Kidney (tissue), 14 donors: Measurements from ENCODE around the gene FREM1. TPM values are rescaled to one million over a fixed set of nuclear protein-coding genes. Genes with fewer than 3 reads are reported as not detected.

ENCODE experiments used
- DNase-seq, 5 donors: peaks; one replicate each; pipeline ENCODE4 v3.0.0-alpha.2; 2013 to 2020
- FAIRE-seq: peaks from 2 replicates; lab custom pipeline; 2012; peaks lifted over from hg19 to GRCh38; lab: Jason Lieb, UNC
- H3K27ac ChIP-seq, 2 donors: one replicate each; pipeline ENCODE4 v1.7.0; 2013; ENCODE audit warnings: low read depth in 2 of 2, low read length in 2 of 2, inconsistent platforms in 1 of 2
- H3K27me3 ChIP-seq: one replicate; pipeline ENCODE4 v1.7.1; 2013; ENCODE audit warnings: low read length, inconsistent platforms; ENCODE audit not compliant: control insufficient read depth, insufficient read depth
- H3K36me3 ChIP-seq, 3 donors: one replicate each; pipeline versions ENCODE4 v1.7.0 to v1.7.1; 2013; ENCODE audit warnings: low read length in 3 of 3, control low read depth in 1 of 3, inconsistent platforms in 1 of 3; ENCODE audit not compliant: insufficient read depth in 3 of 3, control insufficient read depth in 2 of 3
- H3K4me1 ChIP-seq, 3 donors: one replicate each; pipeline versions ENCODE4 v1.7.0 to v1.7.1; 2013; ENCODE audit warnings: low read length in 3 of 3, inconsistent platforms in 1 of 3, low read depth in 1 of 3; ENCODE audit not compliant: control insufficient read depth in 2 of 3, insufficient read depth in 2 of 3
- H3K4me3 ChIP-seq, 3 donors: one replicate each; pipeline versions ENCODE4 v1.7.0 to v1.8.1; 2013; ENCODE audit warnings: low read length in 3 of 3, control low read depth in 1 of 3, inconsistent platforms in 1 of 3
- H3K9ac ChIP-seq, 3 donors: one replicate each; pipeline versions ENCODE4 v1.7.0 to v1.7.1; 2013; ENCODE audit warnings: low read length in 3 of 3, control low read depth in 1 of 3, inconsistent platforms in 1 of 3
- H3K9me3 ChIP-seq, 3 donors: one replicate each; pipeline versions ENCODE4 v1.7.0 to v1.7.1; 2013; ENCODE audit warnings: low read length in 3 of 3, control low read depth in 1 of 3, inconsistent platforms in 1 of 3; ENCODE audit not compliant: control insufficient read depth in 2 of 3, insufficient read depth in 1 of 3
- intact Hi-C: fragments of 100-400 bp; cut with DNase I; formaldehyde crosslinking; loops from one replicate; pipeline ENCODE4 v1.11.1; 2022
- polyA plus RNA-seq: library from polyadenylated mRNA; stranded (reverse); fragments of 350-450 nt; fragmentation: Illumina TruSeq; extraction: RNeasy Lipid Tissue Mini Kit (QIAGEN cat#74804); gene quantifications from one replicate; pipeline ENCODE4 v1.2.3, GENCODE V29; 2014; ENCODE audit warnings: low read depth, low replicate concordance; ENCODE audit not compliant: insufficient read depth
- total RNA-seq: library from RNA; stranded (reverse); fragmentation: NEBNext Ultra II Directional; extraction: Animal tissue kit (Norgen Biotek cat#: 25700); gene quantifications from one replicate; pipeline ENCODE4 v1.2.1, GENCODE V29; 2021
- TF ChIP-seq, protein P1 (sequence below): IDR thresholded peaks from 3 replicates; pipeline ENCODE4 v1.5.1; 2012; ENCODE audit warnings: mild to moderate bottlenecking, moderate library complexity, borderline replicate concordance; ENCODE audit not compliant: insufficient read depth; ENCODE audit errors: extremely low read depth
- donor health status: control.
- donor health status: control.
- donor health status: control.
- donor health status: control.
- donor health status: control.
- donor health status: DM: yes; HTN: yes; CAD: no.
- donor health status: Normal renal cell carcinoma (clear cell type).

The FREM1 gene
- total and polyA plus RNA-seq, 2 donors from 2014 or later: 8.3 to 17.0 TPM

DNA sequence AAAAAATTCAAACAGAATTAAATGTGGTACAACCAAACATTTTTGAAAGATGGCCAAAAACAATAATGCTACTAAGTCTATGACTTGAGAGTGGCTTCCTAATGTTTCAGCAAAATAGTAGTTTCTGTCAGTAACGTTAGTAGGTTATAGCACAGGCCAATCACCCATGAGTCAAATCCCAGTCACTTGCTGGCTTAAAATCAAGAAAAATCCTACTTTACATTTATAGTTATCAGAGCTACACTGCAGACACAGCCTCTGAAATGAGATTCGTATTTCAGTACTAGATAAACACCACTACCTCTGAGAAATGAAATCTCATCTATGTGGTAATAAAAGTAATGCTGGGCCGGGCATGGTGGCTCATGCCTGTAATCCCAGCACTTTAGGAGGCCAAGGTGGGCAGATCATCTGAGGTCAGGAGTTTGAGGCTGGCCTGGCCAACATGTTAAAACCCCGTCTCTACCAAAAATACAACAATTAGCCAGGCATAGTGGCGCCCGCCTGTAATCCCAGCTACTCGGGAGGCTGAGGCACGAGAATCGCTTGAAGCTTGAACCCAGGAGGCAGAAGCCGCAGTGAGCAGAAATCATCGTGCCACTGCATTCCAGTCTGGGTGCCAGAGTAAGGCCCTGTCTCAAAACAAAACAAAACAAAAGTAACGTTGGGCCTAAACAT lies 223.0 kb downstream of the FREM1 start:
- Histone ChIP-seq H3K4me1 (peaks cover 0 to 5% (median 0%) of the 10 kb centered on the region in 3 donors), H3K27me3 (no peaks in the 10 kb centered on the region), H3K9me3 (no peaks in the 10 kb centered on the region), H3K4me3 (no peak overlapping the region), H3K36me3 (peaks cover 0 to 7% (median 5%) of the 10 kb centered on the region in 3 donors), H3K27ac (no peak overlapping the region), H3K9ac (no peak overlapping the region)
- DNase-seq (no peak), FAIRE-seq (no peak)
- TF ChIP-seq, protein P1, sequence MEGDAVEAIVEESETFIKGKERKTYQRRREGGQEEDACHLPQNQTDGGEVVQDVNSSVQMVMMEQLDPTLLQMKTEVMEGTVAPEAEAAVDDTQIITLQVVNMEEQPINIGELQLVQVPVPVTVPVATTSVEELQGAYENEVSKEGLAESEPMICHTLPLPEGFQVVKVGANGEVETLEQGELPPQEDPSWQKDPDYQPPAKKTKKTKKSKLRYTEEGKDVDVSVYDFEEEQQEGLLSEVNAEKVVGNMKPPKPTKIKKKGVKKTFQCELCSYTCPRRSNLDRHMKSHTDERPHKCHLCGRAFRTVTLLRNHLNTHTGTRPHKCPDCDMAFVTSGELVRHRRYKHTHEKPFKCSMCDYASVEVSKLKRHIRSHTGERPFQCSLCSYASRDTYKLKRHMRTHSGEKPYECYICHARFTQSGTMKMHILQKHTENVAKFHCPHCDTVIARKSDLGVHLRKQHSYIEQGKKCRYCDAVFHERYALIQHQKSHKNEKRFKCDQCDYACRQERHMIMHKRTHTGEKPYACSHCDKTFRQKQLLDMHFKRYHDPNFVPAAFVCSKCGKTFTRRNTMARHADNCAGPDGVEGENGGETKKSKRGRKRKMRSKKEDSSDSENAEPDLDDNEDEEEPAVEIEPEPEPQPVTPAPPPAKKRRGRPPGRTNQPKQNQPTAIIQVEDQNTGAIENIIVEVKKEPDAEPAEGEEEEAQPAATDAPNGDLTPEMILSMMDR: no peak
- intact Hi-C loops: no loop called here

DNA sequence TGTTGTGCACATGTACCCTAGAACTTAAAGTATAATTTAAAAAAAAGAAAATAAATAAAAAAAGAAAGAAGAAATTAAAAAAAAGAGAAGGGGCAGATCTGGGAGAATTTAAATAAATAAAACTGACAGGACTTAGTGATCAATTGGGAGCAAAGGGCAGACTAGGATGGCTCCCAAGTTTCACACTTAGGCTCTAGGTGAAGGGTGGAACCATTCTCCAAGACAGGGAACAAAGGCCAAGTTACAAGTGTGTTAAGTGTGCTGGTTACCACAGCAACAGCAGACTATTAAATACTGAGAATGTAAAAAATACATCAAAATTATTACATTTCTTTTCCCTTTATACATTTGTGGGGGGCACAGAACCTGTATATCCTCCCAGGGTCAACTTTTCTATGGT lies 224.1 kb downstream of the FREM1 start:
- Histone ChIP-seq H3K4me1 (peaks cover 0 to 2% (median 0%) of the 10 kb centered on the region in 3 donors), H3K9ac (no peak overlapping the region), H3K27ac (no peak overlapping the region), H3K36me3 (peaks cover 0 to 7% (median 5%) of the 10 kb centered on the region in 3 donors), H3K9me3 (no peaks in the 10 kb centered on the region), H3K27me3 (no peaks in the 10 kb centered on the region), H3K4me3 (no peak overlapping the region)
- no peak for FAIRE-seq
- TF ChIP-seq, protein P1: no peak
- intact Hi-C loops: no loop called here
- no peak for DNase-seq

Other genes starting within 250 kb of the FREM1 start
- gene ZDHHC21, start 217.0 kb downstream of the FREM1 start, total RNA-seq: 15.2 TPM
- gene ZDHHC21, start 217.0 kb downstream of the FREM1 start, polyA plus RNA-seq: 4.0 TPM
- not detected for gene CER1, start 187.7 kb downstream of the FREM1 start, total RNA-seq
- 0.45 TPM for gene CER1, start 187.7 kb downstream of the FREM1 start, polyA plus RNA-seq